ENCODE measurements around the gene SSTR3. TPM values are rescaled to one million over a fixed set of nuclear protein-coding genes. Genes with fewer than 3 reads are reported as not detected.

Gene SSTR3
- total RNA-seq, 1 experiment from 2014 or later, result not detected

DNA sequence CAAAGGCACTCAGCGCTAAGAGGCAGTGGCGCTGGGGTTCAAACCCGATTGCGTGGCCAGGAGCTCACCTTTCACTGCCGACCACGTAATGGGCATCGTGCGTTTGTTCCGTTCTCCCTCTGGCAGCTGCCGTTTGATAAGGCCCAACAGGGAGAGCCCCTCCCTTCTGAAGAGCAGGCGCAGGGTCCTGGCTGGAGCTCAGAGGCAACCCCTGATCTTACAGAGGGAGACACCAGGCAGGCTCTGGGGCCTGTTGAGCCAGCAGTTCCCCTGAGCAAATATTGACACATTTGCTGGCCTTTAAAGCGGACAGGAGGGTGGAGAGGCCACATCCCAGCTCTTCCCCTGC lies 12.5 kb downstream of the SSTR3 start:
- H3K4me3 Mint-ChIP-seq (ENCODE audit: unreplicated experiment), result peak overlapping the region; percentile 81
- BruUV-seq (replicated peaks), result no TSS peak
- no peaks in the 10 kb centered on the region for H3K9me3 Mint-ChIP-seq (ENCODE audit: unreplicated experiment)
- H3K27me3 Mint-ChIP-seq (ENCODE audit: insufficient read depth, unreplicated experiment), result no peaks in the 10 kb centered on the region
- no peak for DNase-seq (ENCODE audit: unreplicated experiment)
- peak overlapping the region; percentile 35 for H3K27ac Mint-ChIP-seq (ENCODE audit: low read depth, unreplicated experiment)
- H3K4me1 Mint-ChIP-seq (ENCODE audit: insufficient read depth, unreplicated experiment), result peaks cover 25% of the 10 kb centered on the region
- intact Hi-C loops (cut with micrococcal nuclease), result loop anchor here (1.0 to 10.0 kb wide), 3 partner anchors 121 to 417 kb away; no protein-coding TSS in a partner anchor
- ChIA-PET POLR2A (interaction anchor here (0.6 to 1.8 kb wide), 17 partner anchors 14 to 1508 kb away, joined by 3 to 9 read pairs (median 3); partner anchors contain the start of genes FOXRED2, IFT27 and TST), CTCF (interaction anchor here (0.6 to 3.4 kb wide), 27 partner anchors 10 to 506 kb away, joined by 3 to 23 read pairs (median 4); partner anchors contain the start of gene RAC2)
- no peaks in the 10 kb centered on the region for H3K36me3 Mint-ChIP-seq (ENCODE audit: insufficient read depth, unreplicated experiment)
- TF ChIP-seq, protein P1, sequence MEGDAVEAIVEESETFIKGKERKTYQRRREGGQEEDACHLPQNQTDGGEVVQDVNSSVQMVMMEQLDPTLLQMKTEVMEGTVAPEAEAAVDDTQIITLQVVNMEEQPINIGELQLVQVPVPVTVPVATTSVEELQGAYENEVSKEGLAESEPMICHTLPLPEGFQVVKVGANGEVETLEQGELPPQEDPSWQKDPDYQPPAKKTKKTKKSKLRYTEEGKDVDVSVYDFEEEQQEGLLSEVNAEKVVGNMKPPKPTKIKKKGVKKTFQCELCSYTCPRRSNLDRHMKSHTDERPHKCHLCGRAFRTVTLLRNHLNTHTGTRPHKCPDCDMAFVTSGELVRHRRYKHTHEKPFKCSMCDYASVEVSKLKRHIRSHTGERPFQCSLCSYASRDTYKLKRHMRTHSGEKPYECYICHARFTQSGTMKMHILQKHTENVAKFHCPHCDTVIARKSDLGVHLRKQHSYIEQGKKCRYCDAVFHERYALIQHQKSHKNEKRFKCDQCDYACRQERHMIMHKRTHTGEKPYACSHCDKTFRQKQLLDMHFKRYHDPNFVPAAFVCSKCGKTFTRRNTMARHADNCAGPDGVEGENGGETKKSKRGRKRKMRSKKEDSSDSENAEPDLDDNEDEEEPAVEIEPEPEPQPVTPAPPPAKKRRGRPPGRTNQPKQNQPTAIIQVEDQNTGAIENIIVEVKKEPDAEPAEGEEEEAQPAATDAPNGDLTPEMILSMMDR (IDR thresholded peaks at IDR 0.05; ENCODE audit: unreplicated experiment), result no peak

- peak overlapping the region; percentile 35 for H3K27ac Mint-ChIP-seq (ENCODE audit: low read depth, unreplicated experiment)
- H3K4me3 Mint-ChIP-seq (ENCODE audit: unreplicated experiment), result peak overlapping the region; percentile 81
- no peaks in the 10 kb centered on the region for H3K9me3 Mint-ChIP-seq (ENCODE audit: unreplicated experiment)
- no TSS peak for BruUV-seq (replicated peaks)
- DNase-seq (ENCODE audit: unreplicated experiment), result peak; percentile 97
- no peaks in the 10 kb centered on the region for H3K27me3 Mint-ChIP-seq (ENCODE audit: insufficient read depth, unreplicated experiment)
- intact Hi-C loops (cut with micrococcal nuclease), result loop anchor here (1.0 to 10.0 kb wide), 3 partner anchors 121 to 417 kb away; no protein-coding TSS in a partner anchor
- H3K36me3 Mint-ChIP-seq (ENCODE audit: insufficient read depth, unreplicated experiment), result no peaks in the 10 kb centered on the region
- TF ChIP-seq, protein P1 (IDR thresholded peaks at IDR 0.05; ENCODE audit: unreplicated experiment), result peak; percentile 87
- H3K4me1 Mint-ChIP-seq (ENCODE audit: insufficient read depth, unreplicated experiment), result peaks cover 25% of the 10 kb centered on the region
- CTCF ChIA-PET, result interaction anchor here (0.6 to 3.4 kb wide), 31 partner anchors 11 to 629 kb away, joined by 3 to 23 read pairs (median 4); partner anchors contain the start of gene RAC2
- POLR2A ChIA-PET, result interaction anchor here (0.6 to 1.8 kb wide), 18 partner anchors 15 to 1508 kb away, joined by 3 to 9 read pairs (median 3); partner anchors contain the start of genes FOXRED2, IFT27 and TST
Observed at GRCh38 chr22:37199103-37199759, 13.0 kb downstream of the SSTR3 start.

- Mint-ChIP-seq H3K27ac (ENCODE audit: low read depth, unreplicated experiment) (peak overlapping the region; percentile 90), H3K9me3 (ENCODE audit: unreplicated experiment) (no peaks in the 10 kb centered on the region), H3K36me3 (ENCODE audit: insufficient read depth, unreplicated experiment) (no peaks in the 10 kb centered on the region), H3K4me1 (ENCODE audit: insufficient read depth, unreplicated experiment) (peaks cover 25% of the 10 kb centered on the region), H3K27me3 (ENCODE audit: insufficient read depth, unreplicated experiment) (no peaks in the 10 kb centered on the region), H3K4me3 (ENCODE audit: unreplicated experiment) (peak overlapping the region; percentile 81)
- intact Hi-C loops (cut with micrococcal nuclease), result loop anchor here (1.0 to 10.0 kb wide), 4 partner anchors 32 to 416 kb away; no protein-coding TSS in a partner anchor
- TF ChIP-seq, protein P1 (IDR thresholded peaks at IDR 0.05; ENCODE audit: unreplicated experiment), result peak; percentile 89
- ChIA-PET POLR2A (interaction anchor here (0.6 to 2.0 kb wide), 25 partner anchors 20 to 692 kb away, joined by 3 to 14 read pairs (median 4); partner anchors contain the start of genes FOXRED2, IFT27, MPST and RAC2), CTCF (interaction anchor here (0.6 to 3.4 kb wide), 31 partner anchors 12 to 692 kb away, joined by 3 to 23 read pairs (median 4); partner anchors contain the start of gene FOXRED2)
- BruUV-seq (replicated peaks), result no TSS peak
- DNase-seq (ENCODE audit: unreplicated experiment), result peak; percentile 82
Observed at GRCh38 chr22:37198258-37199102, 13.8 kb downstream of the SSTR3 start.

Data from MCF 10A (cell line).